Measurements from ENCODE around the gene H19. TPM values are rescaled to one million over a fixed set of nuclear protein-coding genes. Genes with fewer than 3 reads are reported as not detected.

The H19 gene
- total and polyA plus RNA-seq, 4 donors, result 194 to 16,780 (median 332) TPM

GRCh38 chr11:1966531-1966930 is 31.1 kb downstream of the H19 start:
- Histone ChIP-seq H3K4me1 (ENCODE audit: control insufficient read depth in 4 of 4, insufficient read depth in 4 of 4, low read length in 3 of 4) (no peaks in the 10 kb centered on the region), H3K9me3 (ENCODE audit: control insufficient read depth in 4 of 4, low read length in 3 of 4) (no peaks in the 10 kb centered on the region), H3K27me3 (ENCODE audit: control insufficient read depth in 4 of 4, insufficient read depth in 4 of 4, low read length in 3 of 4) (no peaks in the 10 kb centered on the region), H3K9ac (ENCODE audit: low read depth in 1 of 2, low read length in 2 of 2) (no peak overlapping the region), H3K27ac (ENCODE audit: low read depth in 1 of 2, low read length in 2 of 2) (no peak overlapping the region), H3K36me3 (ENCODE audit: control insufficient read depth in 4 of 4, insufficient read depth in 3 of 4, low read depth in 1 of 4, low read length in 3 of 4) (no peaks in the 10 kb centered on the region), H3K4me3 (ENCODE audit: low read depth in 1 of 3, low read length in 3 of 3) (no peak overlapping the region)
- DNase-seq (ENCODE audit: low spot score), result no peak
- WGBS, result 94% methylated on average over 8 of the region's 18 CpGs
- no peak for TF ChIP-seq RXRA (IDR thresholded peaks at IDR 0.05)
- TF ChIP-seq SP1 (IDR thresholded peaks at IDR 0.05), result no peak
- TF ChIP-seq JUND (IDR thresholded peaks at IDR 0.05), result no peak
- no peak for TF ChIP-seq CTCF (IDR thresholded peaks at IDR 0.05; ENCODE audit: low read depth, low read length, missing input control)
- no peak for TF ChIP-seq YY1 (IDR thresholded peaks at IDR 0.05)
- TF ChIP-seq HNF4G (IDR thresholded peaks at IDR 0.05), result no peak
- no peak for TF ChIP-seq ZBTB33 (IDR thresholded peaks at IDR 0.05)
- TF ChIP-seq TAF1 (conservative IDR thresholded peaks at IDR 0.05), result no peak
- no peak for TF ChIP-seq ATF3 (IDR thresholded peaks at IDR 0.05)

GRCh38 chr11:1964955-1965354 is 32.7 kb downstream of the H19 start:
- Histone ChIP-seq H3K9me3 (ENCODE audit: control insufficient read depth in 4 of 4, low read length in 3 of 4) (no peaks in the 10 kb centered on the region), H3K27me3 (ENCODE audit: control insufficient read depth in 4 of 4, insufficient read depth in 4 of 4, low read length in 3 of 4) (no peaks in the 10 kb centered on the region), H3K4me1 (ENCODE audit: control insufficient read depth in 4 of 4, insufficient read depth in 4 of 4, low read length in 3 of 4) (no peaks in the 10 kb centered on the region), H3K4me3 (ENCODE audit: low read depth in 1 of 3, low read length in 3 of 3) (no peak overlapping the region), H3K27ac (ENCODE audit: low read depth in 1 of 2, low read length in 2 of 2) (no peak overlapping the region), H3K36me3 (ENCODE audit: control insufficient read depth in 4 of 4, insufficient read depth in 3 of 4, low read depth in 1 of 4, low read length in 3 of 4) (no peaks in the 10 kb centered on the region), H3K9ac (ENCODE audit: low read depth in 1 of 2, low read length in 2 of 2) (no peak overlapping the region)
- DNase-seq (ENCODE audit: low spot score), result no peak
- TF ChIP-seq EGR1 (IDR thresholded peaks at IDR 0.05; ENCODE audit: low read depth in 2 of 2), result no peak
- TF ChIP-seq FOXA2 (IDR thresholded peaks at IDR 0.05), result no peak
- no peak for TF ChIP-seq YY1 (IDR thresholded peaks at IDR 0.05)
- TF ChIP-seq NR2F2 (IDR thresholded peaks at IDR 0.05), result no peak
- TF ChIP-seq HNF4G (IDR thresholded peaks at IDR 0.05), result no peak
- no peak for TF ChIP-seq JUND (IDR thresholded peaks at IDR 0.05)
- 100% methylated on average over 5 of the region's 20 CpGs for WGBS

GRCh38 chr11:1964348-1964747 is 33.3 kb downstream of the H19 start:
- WGBS, result no CpG with 5 or more reads among the region's 17 CpGs
- H3K9me3 ChIP-seq (ENCODE audit: control insufficient read depth in 4 of 4, low read length in 3 of 4), result no peaks in the 10 kb centered on the region
- H3K9ac ChIP-seq (ENCODE audit: low read depth in 1 of 2, low read length in 2 of 2), result no peak overlapping the region
- no peaks in the 10 kb centered on the region for H3K27me3 ChIP-seq (ENCODE audit: control insufficient read depth in 4 of 4, insufficient read depth in 4 of 4, low read length in 3 of 4)
- no peaks in the 10 kb centered on the region for H3K36me3 ChIP-seq (ENCODE audit: control insufficient read depth in 4 of 4, insufficient read depth in 3 of 4, low read depth in 1 of 4, low read length in 3 of 4)
- H3K4me3 ChIP-seq (ENCODE audit: low read depth in 1 of 3, low read length in 3 of 3), result no peak overlapping the region
- no peaks in the 10 kb centered on the region for H3K4me1 ChIP-seq (ENCODE audit: control insufficient read depth in 4 of 4, insufficient read depth in 4 of 4, low read length in 3 of 4)
- no peak overlapping the region for H3K27ac ChIP-seq (ENCODE audit: low read depth in 1 of 2, low read length in 2 of 2)
- no peak for TF ChIP-seq SP1 (IDR thresholded peaks at IDR 0.05)
- no peak for TF ChIP-seq NR2F2 (IDR thresholded peaks at IDR 0.05)
- TF ChIP-seq YY1 (IDR thresholded peaks at IDR 0.05), result no peak
- TF ChIP-seq GABPA (IDR thresholded peaks at IDR 0.05 in 1 of 2, conservative IDR thresholded peaks at IDR 0.05 in 1 of 2), result no peak
- no peak for TF ChIP-seq FOXA1 (IDR thresholded peaks at IDR 0.05)
- no peak for TF ChIP-seq CTCF (IDR thresholded peaks at IDR 0.05; ENCODE audit: low read depth, low read length, missing input control)
- no peak for TF ChIP-seq RAD21 (IDR thresholded peaks at IDR 0.05)
- no peak for TF ChIP-seq HNF4G (IDR thresholded peaks at IDR 0.05)
- no peak for TF ChIP-seq TAF1 (conservative IDR thresholded peaks at IDR 0.05)
- no peak for DNase-seq (ENCODE audit: low spot score)
